ENCODE results near the gene RPS8. TPM values are rescaled to one million over a fixed set of nuclear protein-coding genes. Genes with fewer than 3 reads are reported as not detected.

Gene RPS8
- total RNA-seq, 1 donor, result 2,421 TPM

- DNase-seq (ENCODE audit: low read depth), result no peak
- TF ChIP-seq CTCF (IDR thresholded peaks at IDR 0.05; ENCODE audit: insufficient read depth, low read length), result no peak
- no peak overlapping the region for H3K4me3 ChIP-seq (ENCODE audit: low read depth, low read length)
These were observed 42.0 kb downstream of the RPS8 start for GRCh38 chr1:44817307-44817706.

GRCh38 chr1:44817771-44818495, 42.6 kb downstream of the RPS8 start:
- no peak overlapping the region for H3K4me3 ChIP-seq (ENCODE audit: low read depth, low read length)
- no peak for DNase-seq (ENCODE audit: low read depth)
- no peak for TF ChIP-seq CTCF (IDR thresholded peaks at IDR 0.05; ENCODE audit: insufficient read depth, low read length)

- peak overlapping the region; percentile 34 for H3K4me3 ChIP-seq (ENCODE audit: low read depth, low read length)
- no peak for DNase-seq (ENCODE audit: low read depth)
- TF ChIP-seq CTCF (IDR thresholded peaks at IDR 0.05; ENCODE audit: insufficient read depth, low read length), result no peak
These were observed 43.9 kb downstream of the RPS8 start for GRCh38 chr1:44819196-44819607.

- no peak for TF ChIP-seq CTCF (IDR thresholded peaks at IDR 0.05; ENCODE audit: insufficient read depth, low read length)
- DNase-seq (ENCODE audit: low read depth), result peak; percentile 90
- H3K4me3 ChIP-seq (ENCODE audit: low read depth, low read length), result peak overlapping the region; percentile 61
These were observed 44.4 kb downstream of the RPS8 start for GRCh38 chr1:44819608-44820327.

- no peak for TF ChIP-seq CTCF (IDR thresholded peaks at IDR 0.05; ENCODE audit: insufficient read depth, low read length)
- peak overlapping the region; percentile 61 for H3K4me3 ChIP-seq (ENCODE audit: low read depth, low read length)
- no peak for DNase-seq (ENCODE audit: low read depth)
These were observed 45.2 kb downstream of the RPS8 start for GRCh38 chr1:44820328-44821239.

- DNase-seq (ENCODE audit: low read depth), result no peak
- no peak overlapping the region for H3K4me3 ChIP-seq (ENCODE audit: low read depth, low read length)
- no peak for TF ChIP-seq CTCF (IDR thresholded peaks at IDR 0.05; ENCODE audit: insufficient read depth, low read length)
These were observed 45.9 kb downstream of the RPS8 start for GRCh38 chr1:44821240-44821715.

Measured in fibroblast of the aortic adventitia (primary cell).